ENCODE measurements around the gene OLA1. TPM values are rescaled to one million over a fixed set of nuclear protein-coding genes. Genes with fewer than 3 reads are reported as not detected.

The OLA1 gene
- total and polyA plus RNA-seq, 9 of the 15 experiments (the other 6 are each of a cell fraction or from before 2014, with no cell fraction given): 208 to 353 (median 225) TPM

- no peak for TF ChIP-seq CEBPG (CRISPR knock-in tag; IDR thresholded peaks at IDR 0.05)
- TF ChIP-seq CEBPG (tag; conservative IDR thresholded peaks at IDR 0.05 in 1 of 2, IDR thresholded peaks at IDR 0.05 in 1 of 2): 0 out of 4 replicates have a peak, but pooled peaks of 1 of the 2 experiments have one; percentile 30
- peak; percentile 27; the same call in 1 of the 2 replicates for TF ChIP-seq RNF2 (IDR thresholded peaks at IDR 0.05)
- peak; percentile 47; the same call in 1 of the 2 replicates for TF ChIP-seq SP1 (CRISPR knock-in tag; IDR thresholded peaks at IDR 0.05)
- no peak for TF ChIP-seq NFE2L1 (tag; IDR thresholded peaks at IDR 0.05; ENCODE audit: borderline replicate concordance, low read depth)
- no peak for TF ChIP-seq ZNF165 (CRISPR knock-in tag; IDR thresholded peaks at IDR 0.05; ENCODE audit: borderline replicate concordance)
- TF ChIP-seq ZNF699 (CRISPR knock-in tag; IDR thresholded peaks at IDR 0.05; ENCODE audit: insufficient replicate concordance): no peak
- peak; percentile 31; the same call in 1 of the 2 replicates for TF ChIP-seq CHD2 (IDR thresholded peaks at IDR 0.05; ENCODE audit: low read depth, low read length)
- no peak for TF ChIP-seq FOXK1 (CRISPR knock-in tag; IDR thresholded peaks at IDR 0.05; ENCODE audit: borderline replicate concordance)
- no peak for TF ChIP-seq RAD51 (IDR thresholded peaks at IDR 0.05; ENCODE audit: borderline replicate concordance, low read depth)
- no peak for TF ChIP-seq RREB1 (CRISPR knock-in tag; IDR thresholded peaks at IDR 0.05)
- TF ChIP-seq TAF9B (IDR thresholded peaks at IDR 0.05; ENCODE audit: partially characterized antibody): no peak
- TF ChIP-seq ZNF318 (IDR thresholded peaks at IDR 0.05; ENCODE audit: borderline replicate concordance in 1 of 2, low read depth in 1 of 2): no peak
- TF ChIP-seq HLTF (IDR thresholded peaks at IDR 0.05): no peak
Observed at GRCh38 chr2:174035981-174036742, 212.2 kb downstream of the OLA1 start (continued).

Measured in K562 (cell line).